IPS-18a (cell line): ENCODE data around the gene TSPAN18.

Experiments used
- H3K27ac ChIP-seq: one replicate; pipeline ENCODE4 v1.5.1; 2013; ENCODE audit warnings: low read length
- H3K27me3 ChIP-seq: one replicate; pipeline ENCODE4 v1.6.1; 2013; ENCODE audit warnings: mild to moderate bottlenecking, low read length; ENCODE audit not compliant: control insufficient read depth, insufficient read depth
- H3K36me3 ChIP-seq: one replicate; pipeline ENCODE4 v1.6.1; 2013; ENCODE audit warnings: low read depth, low read length; ENCODE audit not compliant: control insufficient read depth
- H3K4me1 ChIP-seq: one replicate; pipeline ENCODE4 v1.6.1; 2013; ENCODE audit warnings: low read depth, low read length; ENCODE audit not compliant: control insufficient read depth
- H3K4me3 ChIP-seq: one replicate; pipeline ENCODE4 v1.5.1; 2013; ENCODE audit warnings: low read length
- H3K9ac ChIP-seq: one replicate; pipeline ENCODE4 v1.6.1; 2013; ENCODE audit warnings: mild to moderate bottlenecking, low read length, moderate library complexity
- H3K9me3 ChIP-seq: one replicate; pipeline ENCODE4 v1.6.1; 2013; ENCODE audit warnings: low read depth, low read length; ENCODE audit not compliant: control insufficient read depth

The TSPAN18 gene

GRCh38 chr11:44797051-44797450 is 70.3 kb downstream of the TSPAN18 start:
- Histone ChIP-seq H3K36me3 (no peaks in the 10 kb centered on the region), H3K4me3 (no peak overlapping the region), H3K9me3 (no peaks in the 10 kb centered on the region), H3K27ac (no peak overlapping the region), H3K9ac (no peak overlapping the region), H3K27me3 (no peaks in the 10 kb centered on the region), H3K4me1 (peaks cover 44% of the 10 kb centered on the region)

- H3K9me3 ChIP-seq, result no peaks in the 10 kb centered on the region
- no peaks in the 10 kb centered on the region for H3K27me3 ChIP-seq
- H3K4me1 ChIP-seq, result peaks cover 41% of the 10 kb centered on the region
- no peaks in the 10 kb centered on the region for H3K36me3 ChIP-seq
- no peak overlapping the region for H3K9ac ChIP-seq
- H3K4me3 ChIP-seq, result peak overlapping the region; percentile 21
- peak overlapping the region; percentile 40 for H3K27ac ChIP-seq
Observed at GRCh38 chr11:44797886-44798606, 71.3 kb downstream of the TSPAN18 start.

GRCh38 chr11:44798607-44798972 is 71.8 kb downstream of the TSPAN18 start:
- H3K4me1 ChIP-seq, result peaks cover 41% of the 10 kb centered on the region
- no peaks in the 10 kb centered on the region for H3K36me3 ChIP-seq
- H3K9ac ChIP-seq, result no peak overlapping the region
- peak overlapping the region; percentile 40 for H3K27ac ChIP-seq
- no peaks in the 10 kb centered on the region for H3K27me3 ChIP-seq
- peak overlapping the region; percentile 21 for H3K4me3 ChIP-seq
- H3K9me3 ChIP-seq, result no peaks in the 10 kb centered on the region

GRCh38 chr11:44799012-44799411 is 72.2 kb downstream of the TSPAN18 start:
- no peaks in the 10 kb centered on the region for H3K9me3 ChIP-seq
- peaks cover 37% of the 10 kb centered on the region for H3K4me1 ChIP-seq
- H3K27me3 ChIP-seq, result no peaks in the 10 kb centered on the region
- H3K9ac ChIP-seq, result no peak overlapping the region
- H3K36me3 ChIP-seq, result no peaks in the 10 kb centered on the region
- H3K27ac ChIP-seq, result no peak overlapping the region
- no peak overlapping the region for H3K4me3 ChIP-seq

GRCh38 chr11:44802347-44802746 is 75.6 kb downstream of the TSPAN18 start:
- Histone ChIP-seq H3K36me3 (no peaks in the 10 kb centered on the region), H3K4me1 (peaks cover 37% of the 10 kb centered on the region), H3K27me3 (no peaks in the 10 kb centered on the region)

GRCh38 chr11:44803009-44803408 is 76.2 kb downstream of the TSPAN18 start:
- no peaks in the 10 kb centered on the region for H3K9me3 ChIP-seq
- no peaks in the 10 kb centered on the region for H3K27me3 ChIP-seq
- H3K36me3 ChIP-seq, result no peaks in the 10 kb centered on the region
- peaks cover 30% of the 10 kb centered on the region for H3K4me1 ChIP-seq
- H3K27ac ChIP-seq, result no peak overlapping the region
- no peak overlapping the region for H3K4me3 ChIP-seq
- no peak overlapping the region for H3K9ac ChIP-seq

More at GRCh38 chr11:44802347-44802746, 75.6 kb downstream of the TSPAN18 start:
- Histone ChIP-seq H3K9me3 (no peaks in the 10 kb centered on the region), H3K4me3 (no peak overlapping the region), H3K9ac (no peak overlapping the region), H3K27ac (no peak overlapping the region)

GRCh38 chr11:44804449-44805437 is 78.0 kb downstream of the TSPAN18 start:
- Histone ChIP-seq H3K4me3 (no peak overlapping the region), H3K9ac (no peak overlapping the region), H3K36me3 (no peaks in the 10 kb centered on the region), H3K4me1 (peaks cover 16% of the 10 kb centered on the region), H3K27ac (no peak overlapping the region), H3K27me3 (no peaks in the 10 kb centered on the region), H3K9me3 (no peaks in the 10 kb centered on the region)

- peaks cover 11% of the 10 kb centered on the region for H3K4me1 ChIP-seq
- H3K36me3 ChIP-seq, result no peaks in the 10 kb centered on the region
- H3K27me3 ChIP-seq, result no peaks in the 10 kb centered on the region
Observed at GRCh38 chr11:44805596-44805995, 78.8 kb downstream of the TSPAN18 start.

GRCh38 chr11:44808053-44808753 is 81.4 kb downstream of the TSPAN18 start:
- H3K9ac ChIP-seq, result no peak overlapping the region
- no peaks in the 10 kb centered on the region for H3K9me3 ChIP-seq
- no peaks in the 10 kb centered on the region for H3K27me3 ChIP-seq
- no peaks in the 10 kb centered on the region for H3K36me3 ChIP-seq
- H3K27ac ChIP-seq, result no peak overlapping the region
- no peak overlapping the region for H3K4me3 ChIP-seq
- peaks cover 11% of the 10 kb centered on the region for H3K4me1 ChIP-seq

More at GRCh38 chr11:44805596-44805995, 78.8 kb downstream of the TSPAN18 start:
- Histone ChIP-seq H3K9me3 (no peaks in the 10 kb centered on the region), H3K4me3 (no peak overlapping the region), H3K9ac (no peak overlapping the region), H3K27ac (no peak overlapping the region)

- no peaks in the 10 kb centered on the region for H3K9me3 ChIP-seq
- H3K27ac ChIP-seq, result no peak overlapping the region
- H3K9ac ChIP-seq, result no peak overlapping the region
- peaks cover 11% of the 10 kb centered on the region for H3K4me1 ChIP-seq
- no peak overlapping the region for H3K4me3 ChIP-seq
- no peaks in the 10 kb centered on the region for H3K36me3 ChIP-seq
- no peaks in the 10 kb centered on the region for H3K27me3 ChIP-seq
Observed at GRCh38 chr11:44809283-44809682, 82.5 kb downstream of the TSPAN18 start.

- no peak overlapping the region for H3K9ac ChIP-seq
- H3K27ac ChIP-seq, result no peak overlapping the region
- H3K27me3 ChIP-seq, result no peaks in the 10 kb centered on the region
Observed at GRCh38 chr11:44811841-44812448, 85.2 kb downstream of the TSPAN18 start.

More at GRCh38 chr11:44811841-44812448, 85.2 kb downstream of the TSPAN18 start:
- no peaks in the 10 kb centered on the region for H3K9me3 ChIP-seq
- H3K4me1 ChIP-seq, result no peaks in the 10 kb centered on the region
- H3K36me3 ChIP-seq, result no peaks in the 10 kb centered on the region
- H3K4me3 ChIP-seq, result no peak overlapping the region
